Neural progenitor cell (in vitro differentiated cells): ENCODE measurements around the gene DCUN1D5.

Source experiments
- EZH2 ChIP-seq: fragments of 200-600 bp; sonication (generic); IDR thresholded peaks from 2 replicates; pipeline ENCODE4 v1.6.1; 2017; ENCODE audit warnings: antibody characterized with exemption, mild to moderate bottlenecking, moderate library complexity
- TF ChIP-seq, protein P1 (sequence below): fragments of 200-600 bp; sonication (generic); IDR thresholded peaks from 2 replicates; pipeline ENCODE4 v1.5.1; 2017; ENCODE audit warnings: antibody characterized with exemption, mild to moderate bottlenecking

DNA sequence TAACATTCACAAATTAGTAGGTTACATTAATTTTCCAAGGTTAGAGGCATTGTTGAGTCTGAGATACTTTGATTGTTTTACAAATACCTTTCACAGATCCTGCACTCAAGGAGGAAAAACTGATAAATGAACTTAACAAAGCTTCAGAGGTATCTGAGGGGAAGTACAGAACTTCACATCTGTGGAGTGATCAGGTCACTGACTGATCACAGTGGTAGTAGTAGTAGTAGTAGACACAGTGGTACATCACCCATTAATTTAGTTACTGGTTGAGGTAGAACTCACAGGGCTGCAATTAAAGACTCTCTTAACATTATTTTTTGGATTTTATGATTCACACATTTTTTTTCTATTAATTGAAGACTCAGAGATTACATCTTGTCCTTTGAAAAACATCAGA, 56.7 kb downstream of the DCUN1D5 start:
- TF ChIP-seq, protein P1, sequence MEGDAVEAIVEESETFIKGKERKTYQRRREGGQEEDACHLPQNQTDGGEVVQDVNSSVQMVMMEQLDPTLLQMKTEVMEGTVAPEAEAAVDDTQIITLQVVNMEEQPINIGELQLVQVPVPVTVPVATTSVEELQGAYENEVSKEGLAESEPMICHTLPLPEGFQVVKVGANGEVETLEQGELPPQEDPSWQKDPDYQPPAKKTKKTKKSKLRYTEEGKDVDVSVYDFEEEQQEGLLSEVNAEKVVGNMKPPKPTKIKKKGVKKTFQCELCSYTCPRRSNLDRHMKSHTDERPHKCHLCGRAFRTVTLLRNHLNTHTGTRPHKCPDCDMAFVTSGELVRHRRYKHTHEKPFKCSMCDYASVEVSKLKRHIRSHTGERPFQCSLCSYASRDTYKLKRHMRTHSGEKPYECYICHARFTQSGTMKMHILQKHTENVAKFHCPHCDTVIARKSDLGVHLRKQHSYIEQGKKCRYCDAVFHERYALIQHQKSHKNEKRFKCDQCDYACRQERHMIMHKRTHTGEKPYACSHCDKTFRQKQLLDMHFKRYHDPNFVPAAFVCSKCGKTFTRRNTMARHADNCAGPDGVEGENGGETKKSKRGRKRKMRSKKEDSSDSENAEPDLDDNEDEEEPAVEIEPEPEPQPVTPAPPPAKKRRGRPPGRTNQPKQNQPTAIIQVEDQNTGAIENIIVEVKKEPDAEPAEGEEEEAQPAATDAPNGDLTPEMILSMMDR, result no peak
- TF ChIP-seq EZH2, result no peak
